ENCODE results near the gene CAPN3. TPM values are rescaled to one million over a fixed set of nuclear protein-coding genes. Genes with fewer than 3 reads are reported as not detected.

CAPN3 gene
- total and polyA plus RNA-seq, 5 experiments from 2014 or later, result 0.46 to 24.2 (median 4.7) TPM

- Mint-ChIP-seq H3K27me3 (no peaks in the 10 kb centered on the region), H3K27ac (peak overlapping the region in 1 of 10 donors; percentile 57), H3K4me1 (peaks cover 0 to 9% (median 5%) of the 10 kb centered on the region in 4 donors), H3K9me3 (peaks cover 0 to 1% (median 0%) of the 10 kb centered on the region in 9 donors), H3K4me3 (no peak overlapping the region), H3K36me3 (peaks cover 0 to 21% (median 4%) of the 10 kb centered on the region in 3 donors)
- no peak for DNase-seq
- POLR2A ChIA-PET, result no interaction called here
- ATAC-seq, result no peak
Measured at GRCh38 chr15:42404461-42405235, 45.3 kb downstream of the CAPN3 start.

DNA sequence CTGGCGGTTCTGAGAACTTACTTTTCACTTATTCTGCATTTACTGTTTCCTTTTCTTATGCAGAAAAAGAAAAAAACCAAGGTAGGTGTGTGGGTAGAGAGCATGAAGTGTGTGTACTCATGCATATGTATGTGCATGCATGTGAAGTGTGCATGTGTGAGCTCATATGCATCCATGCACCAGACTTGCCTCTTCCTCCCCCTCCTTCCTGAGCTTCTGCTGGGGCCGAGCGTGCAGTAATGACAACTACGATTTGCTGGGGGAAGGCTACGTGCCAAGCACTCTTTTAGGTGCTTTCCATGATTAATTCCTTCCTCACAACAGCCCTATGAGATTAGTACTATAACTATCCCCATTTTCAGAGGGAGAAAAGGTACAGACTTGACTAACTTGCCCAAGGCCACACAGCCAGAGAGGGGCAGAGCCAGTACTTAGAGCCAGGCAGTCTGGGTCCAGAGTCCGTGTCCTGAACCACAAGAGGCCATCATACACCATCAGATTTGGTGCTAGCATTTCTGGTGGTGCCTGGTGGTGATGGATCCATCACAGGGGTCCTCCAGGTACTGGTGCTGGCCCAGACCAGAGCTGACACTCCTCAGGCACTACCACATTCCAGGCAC is 46.7 kb downstream of the CAPN3 start:
- no peak for DNase-seq
- H3K36me3 Mint-ChIP-seq, result peaks cover 0 to 11% (median 0%) of the 10 kb centered on the region in 3 donors
- no peak overlapping the region for H3K4me3 Mint-ChIP-seq
- H3K27me3 Mint-ChIP-seq, result no peaks in the 10 kb centered on the region
- POLR2A ChIA-PET, result no interaction called here
- H3K27ac Mint-ChIP-seq, result no peak overlapping the region
- H3K4me1 Mint-ChIP-seq, result peaks cover 0 to 9% (median 5%) of the 10 kb centered on the region in 4 donors
- H3K9me3 Mint-ChIP-seq, result no peaks in the 10 kb centered on the region
- no peak for ATAC-seq

- Mint-ChIP-seq H3K27me3 (no peaks in the 10 kb centered on the region), H3K27ac (no peak overlapping the region), H3K9me3 (no peaks in the 10 kb centered on the region), H3K36me3 (peaks cover 0 to 21% (median 0%) of the 10 kb centered on the region in 3 donors), H3K4me1 (peaks cover 0 to 3% (median 0%) of the 10 kb centered on the region in 4 donors), H3K4me3 (no peak overlapping the region)
- POLR2A ChIA-PET, result no interaction called here
- no peak for DNase-seq
- ATAC-seq, result no peak
Measured at GRCh38 chr15:42408178-42408577, 48.9 kb downstream of the CAPN3 start.

DNA sequence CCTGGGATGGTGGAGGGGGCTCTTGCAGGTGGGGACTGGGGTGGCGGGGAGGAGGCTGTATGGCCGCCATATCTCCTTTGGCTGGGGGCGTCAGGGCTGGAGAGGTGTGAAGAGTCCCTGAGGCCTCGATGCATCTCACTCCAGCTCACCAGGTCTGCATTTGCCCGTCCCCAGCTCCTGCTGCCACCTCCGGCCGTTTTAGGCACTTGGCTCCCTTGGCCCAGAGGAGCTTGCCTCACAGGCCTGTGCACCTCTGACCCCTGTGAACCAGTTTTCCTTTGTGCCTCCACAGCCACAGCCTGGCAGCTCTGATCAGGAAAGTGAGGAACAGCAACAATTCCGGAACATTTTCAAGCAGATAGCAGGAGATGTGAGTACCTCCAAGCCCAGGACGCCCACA is 49.7 kb downstream of the CAPN3 start:
- Mint-ChIP-seq H3K27ac (no peak overlapping the region), H3K4me3 (no peak overlapping the region), H3K27me3 (no peaks in the 10 kb centered on the region), H3K9me3 (no peaks in the 10 kb centered on the region), H3K36me3 (peaks cover 0 to 25% (median 0%) of the 10 kb centered on the region in 3 donors), H3K4me1 (peaks cover 0 to 2% (median 0%) of the 10 kb centered on the region in 4 donors)
- DNase-seq (no peak), ATAC-seq (no peak)
- POLR2A ChIA-PET, result no interaction called here

DNA sequence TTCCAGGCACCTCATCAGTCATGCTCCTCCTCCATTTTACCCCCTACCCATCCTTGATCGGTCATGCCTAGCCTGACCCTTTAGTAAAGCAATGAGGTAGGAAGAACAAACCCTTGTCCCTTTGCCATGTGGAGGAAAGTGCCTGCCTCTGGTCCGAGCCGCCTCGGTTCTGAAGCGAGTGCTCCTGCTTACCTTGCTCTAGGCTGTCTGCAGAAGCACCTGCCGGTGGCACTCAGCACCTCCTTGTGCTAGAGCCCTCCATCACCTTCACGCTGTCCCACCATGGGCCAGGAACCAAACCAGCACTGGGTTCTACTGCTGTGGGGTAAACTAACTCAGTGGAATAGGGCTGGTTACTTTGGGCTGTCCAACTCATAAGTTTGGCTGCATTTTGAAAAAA is 52.6 kb downstream of the CAPN3 start:
- Mint-ChIP-seq H3K27me3 (no peaks in the 10 kb centered on the region), H3K4me3 (no peak overlapping the region), H3K27ac (peak overlapping the region in 1 of 10 donors; percentile 28), H3K36me3 (peaks cover 0 to 51% (median 1%) of the 10 kb centered on the region in 3 donors), H3K9me3 (no peaks in the 10 kb centered on the region), H3K4me1 (peaks cover 0 to 2% (median 0%) of the 10 kb centered on the region in 4 donors)
- POLR2A ChIA-PET, result no interaction called here
- no peak for ATAC-seq
- DNase-seq, result no peak

DNA sequence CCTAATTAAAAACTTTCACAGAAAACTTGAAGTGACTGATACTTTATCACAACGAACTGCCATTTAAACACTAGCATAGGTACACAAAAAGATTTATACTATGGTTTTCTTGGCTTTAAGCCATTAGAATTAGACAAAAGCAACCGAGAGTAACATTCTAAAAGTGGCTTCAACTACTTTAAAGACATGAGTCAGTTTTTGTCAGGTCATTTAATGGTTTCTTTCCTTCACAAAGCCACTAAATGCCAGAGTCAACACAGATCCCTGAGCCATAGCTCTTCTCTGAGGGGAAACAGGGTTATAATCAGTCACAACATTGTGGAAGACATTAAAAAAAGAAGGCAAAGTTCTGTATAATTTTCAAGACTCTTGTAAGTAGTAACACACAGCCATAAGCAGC is 54.6 kb downstream of the CAPN3 start:
- POLR2A ChIA-PET, result no interaction called here
- H3K4me1 Mint-ChIP-seq, result no peaks in the 10 kb centered on the region
- H3K9me3 Mint-ChIP-seq, result no peaks in the 10 kb centered on the region
- no peaks in the 10 kb centered on the region for H3K27me3 Mint-ChIP-seq
- no peak overlapping the region for H3K27ac Mint-ChIP-seq
- ATAC-seq (no peak), DNase-seq (no peak)
- H3K4me3 Mint-ChIP-seq, result no peak overlapping the region
- peaks cover 0 to 65% (median 1%) of the 10 kb centered on the region in 3 donors for H3K36me3 Mint-ChIP-seq

DNA sequence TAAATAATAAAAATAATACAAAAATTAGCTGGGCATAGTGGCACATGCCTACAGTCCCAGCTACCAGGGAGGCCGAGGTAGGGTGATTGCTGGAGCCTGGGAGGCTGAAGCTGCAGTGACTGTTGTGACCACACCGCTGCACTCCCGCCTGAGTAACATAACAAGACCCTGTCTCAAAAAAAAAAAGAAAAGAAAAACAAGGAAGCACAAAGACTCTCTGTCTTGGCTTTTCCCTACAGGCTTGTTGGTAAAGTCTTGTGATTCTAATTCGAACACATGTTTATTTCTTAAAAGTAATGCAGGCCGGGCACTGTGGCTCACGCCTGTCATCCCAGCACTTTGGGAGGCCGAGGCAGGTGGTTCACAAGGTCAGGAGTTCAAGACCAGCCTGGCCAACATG is 60.1 kb downstream of the CAPN3 start:
- no peak for DNase-seq
- no peaks in the 10 kb centered on the region for H3K27me3 Mint-ChIP-seq
- peaks cover 0 to 90% (median 17%) of the 10 kb centered on the region in 3 donors for H3K36me3 Mint-ChIP-seq
- no peaks in the 10 kb centered on the region for H3K9me3 Mint-ChIP-seq
- H3K27ac Mint-ChIP-seq, result no peak overlapping the region
- POLR2A ChIA-PET, result no interaction called here
- no peaks in the 10 kb centered on the region for H3K4me1 Mint-ChIP-seq
- ATAC-seq, result no peak
- no peak overlapping the region for H3K4me3 Mint-ChIP-seq

DNA sequence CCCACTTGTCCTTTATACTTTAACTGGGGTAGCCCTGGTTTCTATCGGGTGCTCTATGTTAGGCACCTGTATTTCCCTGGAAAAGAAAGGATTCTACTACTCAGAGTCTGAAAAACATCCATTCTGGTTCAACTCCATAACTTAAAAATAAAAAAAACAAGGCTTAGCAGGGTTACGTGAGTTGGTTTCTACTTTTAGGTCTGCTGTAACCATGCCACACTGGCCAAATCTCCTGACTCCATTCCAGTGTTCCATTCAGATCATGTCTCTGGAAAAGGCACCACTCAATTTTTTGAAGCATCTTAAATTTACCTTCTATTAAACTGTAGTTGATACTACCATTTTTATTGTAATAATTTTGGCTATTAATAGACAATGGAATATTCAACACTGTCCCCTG is 62.1 kb downstream of the CAPN3 start:
- H3K4me3 Mint-ChIP-seq, result no peak overlapping the region
- H3K36me3 Mint-ChIP-seq, result peaks cover 0 to 91% (median 29%) of the 10 kb centered on the region in 3 donors
- H3K4me1 Mint-ChIP-seq, result no peaks in the 10 kb centered on the region
- no peak for ATAC-seq
- peak overlapping the region in 1 of 10 donors; percentile 33 for H3K27ac Mint-ChIP-seq
- H3K27me3 Mint-ChIP-seq, result no peaks in the 10 kb centered on the region
- DNase-seq, result no peak
- POLR2A ChIA-PET, result no interaction called here
- no peaks in the 10 kb centered on the region for H3K9me3 Mint-ChIP-seq

- H3K27me3 Mint-ChIP-seq, result no peaks in the 10 kb centered on the region
- ATAC-seq (no peak), DNase-seq (no peak)
- no peaks in the 10 kb centered on the region for H3K9me3 Mint-ChIP-seq
- no peak overlapping the region for H3K4me3 Mint-ChIP-seq
- POLR2A ChIA-PET, result no interaction called here
- no peak overlapping the region for H3K27ac Mint-ChIP-seq
- H3K36me3 Mint-ChIP-seq, result peaks cover 5 to 92% (median 20%) of the 10 kb centered on the region in 3 donors
- H3K4me1 Mint-ChIP-seq, result no peaks in the 10 kb centered on the region
Measured at GRCh38 chr15:42427429-42428223, 68.3 kb downstream of the CAPN3 start.

DNA sequence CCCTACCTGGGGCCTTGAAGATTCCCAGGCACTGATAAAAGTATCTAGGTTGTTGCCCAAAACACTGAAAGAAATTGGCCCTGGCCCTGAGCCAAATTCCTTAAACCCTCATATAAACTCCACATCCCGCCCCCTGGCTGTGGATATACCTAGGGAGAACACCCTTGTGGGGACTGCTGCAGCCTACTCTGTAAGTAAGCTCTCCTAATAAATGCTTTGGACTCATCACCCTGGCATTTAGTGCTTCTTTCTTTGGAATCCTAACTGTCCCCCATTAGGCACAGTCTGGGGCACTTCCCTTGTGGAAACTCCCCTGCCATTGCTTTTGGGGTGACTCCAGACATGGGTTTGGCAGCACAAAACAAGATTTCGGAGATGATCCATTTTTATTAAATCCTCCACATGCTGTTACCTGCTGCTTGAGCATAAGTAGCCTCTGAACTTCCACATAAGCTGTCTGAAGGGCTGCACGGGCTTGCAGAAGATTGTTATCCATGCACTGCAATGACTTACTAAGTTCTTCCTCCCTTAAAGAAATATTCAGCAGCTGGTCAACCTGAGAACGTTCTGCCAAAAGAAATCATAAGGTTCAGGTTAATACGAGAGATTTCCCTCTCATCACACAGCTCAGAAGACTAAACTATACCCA is 85.2 kb downstream of the CAPN3 start:
- POLR2A ChIA-PET, result no interaction called here
- no peak for ATAC-seq
- Mint-ChIP-seq H3K27ac (peak overlapping the region in 1 of 10 donors; percentile 64), H3K4me1 (peaks cover 0 to 2% (median 0%) of the 10 kb centered on the region in 4 donors), H3K9me3 (no peaks in the 10 kb centered on the region), H3K36me3 (peaks cover 4 to 80% (median 23%) of the 10 kb centered on the region in 3 donors), H3K27me3 (no peaks in the 10 kb centered on the region), H3K4me3 (no peak overlapping the region)
- DNase-seq, result no peak

GRCh38 chr15:42445551-42445950 is 86.2 kb downstream of the CAPN3 start:
- ATAC-seq (no peak), DNase-seq (no peak)
- Mint-ChIP-seq H3K36me3 (peaks cover 4 to 83% (median 30%) of the 10 kb centered on the region in 3 donors), H3K27ac (peak overlapping the region in 2 of 10 donors; percentile 2 to 71), H3K4me3 (no peak overlapping the region), H3K27me3 (no peaks in the 10 kb centered on the region), H3K9me3 (no peaks in the 10 kb centered on the region), H3K4me1 (peaks cover 0 to 2% (median 0%) of the 10 kb centered on the region in 4 donors)
- POLR2A ChIA-PET, result no interaction called here

DNA sequence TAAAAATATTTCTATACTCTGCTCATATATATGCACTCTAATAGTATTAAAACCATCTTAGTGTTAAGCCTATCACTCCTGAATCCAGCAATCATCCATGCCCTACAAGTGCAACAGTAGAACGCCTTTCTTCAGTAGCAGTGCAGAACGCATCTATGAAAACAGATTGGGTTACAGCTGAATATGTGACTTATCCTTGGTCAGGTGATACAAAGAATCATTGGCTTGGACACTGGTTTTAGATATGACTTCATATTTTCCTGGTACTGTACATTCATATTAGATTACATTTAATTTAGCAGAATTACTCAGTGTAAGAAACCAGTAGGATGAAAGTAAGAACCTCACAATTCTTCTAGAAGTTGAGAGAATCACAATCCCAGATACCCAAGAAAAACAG is 88.3 kb downstream of the CAPN3 start:
- Mint-ChIP-seq H3K9me3 (no peaks in the 10 kb centered on the region), H3K27me3 (no peaks in the 10 kb centered on the region), H3K4me1 (peaks cover 0 to 2% (median 0%) of the 10 kb centered on the region in 4 donors), H3K36me3 (peaks cover 0 to 88% (median 31%) of the 10 kb centered on the region in 3 donors), H3K27ac (no peak overlapping the region), H3K4me3 (no peak overlapping the region)
- ATAC-seq, result no peak
- POLR2A ChIA-PET, result no interaction called here
- no peak for DNase-seq
